Neural cell (in vitro differentiated cells): Measurements from ENCODE around the gene NKD1.

Experiments used
- CTCF ChIP-seq: fragments of 450-650 bp; IDR thresholded peaks from 2 replicates; pipeline ENCODE4 v1.5.1; 2014; ENCODE audit warnings: antibody characterized with exemption, mild to moderate bottlenecking, moderate library complexity; ENCODE audit not compliant: poor library complexity, severe bottlenecking
- EZH2 ChIP-seq: fragments of 200-600, 300-800 bp; shearing (Covaris generic), sonication (generic); IDR thresholded peaks from 2 replicates; pipeline ENCODE4 v1.6.1; 2014; ENCODE audit warnings: antibody characterized with exemption, low read length, borderline replicate concordance, mild to moderate bottlenecking; ENCODE audit not compliant: insufficient read depth, poor library complexity, severe bottlenecking
- TAF1 ChIP-seq: IDR thresholded peaks from 2 replicates; pipeline ENCODE4 v1.6.1; 2012; ENCODE audit warnings: low read depth

- TF ChIP-seq EZH2 (no peak), TAF1 (no peak), CTCF (no peak)
These were observed 11.1 kb downstream of the NKD1 start for GRCh38 chr16:50559342-50559741.
